Endodermal cell (in vitro differentiated cells): ENCODE measurements around the gene CLCN4. TPM values are rescaled to one million over a fixed set of nuclear protein-coding genes. Genes with fewer than 3 reads are reported as not detected.

Experiments
- DNase-seq: peaks from one replicate; pipeline ENCODE4 v3.0.0-alpha.2; 2017
- H3K27ac ChIP-seq: 2 replicates; pipeline ENCODE4 v1.5.1; 2013; ENCODE audit warnings: mild to moderate bottlenecking, low read depth, low read length, moderate library complexity
- H3K27me3 ChIP-seq: 2 replicates; pipeline ENCODE4 v1.6.1; 2013; ENCODE audit warnings: mild to moderate bottlenecking, low read length, moderate library complexity; ENCODE audit not compliant: insufficient read depth, control insufficient read depth, poor library complexity, severe bottlenecking
- H3K36me3 ChIP-seq: 2 replicates; pipeline ENCODE4 v1.7.0; 2013; ENCODE audit warnings: mild to moderate bottlenecking, low read length, moderate library complexity; ENCODE audit not compliant: control insufficient read depth, insufficient read depth
- H3K4me1 ChIP-seq: one replicate; pipeline ENCODE4 v1.7.0; 2013; ENCODE audit warnings: low read length; ENCODE audit not compliant: control insufficient read depth, insufficient read depth
- H3K4me3 ChIP-seq: 2 replicates; pipeline ENCODE4 v1.5.1; 2013; ENCODE audit warnings: mild to moderate bottlenecking, low read length, moderate library complexity
- H3K9ac ChIP-seq: 2 replicates; pipeline ENCODE4 v1.6.1; 2013; ENCODE audit warnings: mild to moderate bottlenecking, low read length, moderate library complexity; ENCODE audit not compliant: poor library complexity, severe bottlenecking; ENCODE audit errors: extremely low read depth
- H3K9me3 ChIP-seq: 2 replicates; pipeline ENCODE4 v1.6.1; 2013; ENCODE audit warnings: mild to moderate bottlenecking, low read length, moderate library complexity; ENCODE audit not compliant: control insufficient read depth
- H3K27ac Mint-ChIP-seq: 2 replicates; pipeline ENCODE4 v1.8.0; 2020; ENCODE audit warnings: mixed read lengths
- H3K27me3 Mint-ChIP-seq: 2 replicates; pipeline ENCODE4 v1.8.0; 2021; ENCODE audit warnings: mild to moderate bottlenecking, mixed read lengths; ENCODE audit not compliant: insufficient read depth
- H3K36me3 Mint-ChIP-seq: 2 replicates; pipeline ENCODE4 v1.8.0; 2020; ENCODE audit warnings: low read depth, mixed read lengths
- H3K4me1 Mint-ChIP-seq: 2 replicates; pipeline ENCODE4 v1.8.0; 2020; ENCODE audit warnings: mixed read lengths
- H3K4me3 Mint-ChIP-seq: 2 replicates; pipeline ENCODE4 v1.8.0; 2020; ENCODE audit warnings: mild to moderate bottlenecking, moderate library complexity, mixed read lengths
- H3K9me3 Mint-ChIP-seq: 2 replicates; pipeline ENCODE4 v1.8.0; 2020; ENCODE audit warnings: mild to moderate bottlenecking, mixed read lengths
- CTCF ChIP-seq: fragments of 200-600 bp; sonication (generic); conservative IDR thresholded peaks from 2 replicates; pipeline ENCODE4 v1.5.0; 2021; ENCODE audit warnings: antibody characterized with exemption, mild to moderate bottlenecking
- WGBS, 2 experiments: methylation state at CpG; one replicate each; pipeline versions ENCODE4 v1.1.5 to v1.1.7; 2013; ENCODE audit warnings: missing lambda C conversion rate in 2 of 2, mixed read lengths in 1 of 2; ENCODE audit not compliant: insufficient coverage in 1 of 2, insufficient read length in 1 of 2; 5-methylcytosine and 5-hydroxymethylcytosine counted together
- total RNA-seq, 2 donors: library from RNA; stranded (reverse); fragmentation: NEBNext Ultra II Directional in 1 of 2; extraction: Animal tissue kit (Norgen Biotek cat#: 25700) in 1 of 2; gene quantifications; 2 replicates in 1 of 2; 3 replicates in 1 of 2; pipeline ENCODE4 v1.2.1, GENCODE V29; 2021

Gene CLCN4
- total RNA-seq, 2 donors from 2014 or later, result 3.7 to 4.4 TPM

- Histone ChIP-seq H3K27me3 (no peaks in the 10 kb centered on the region), H3K4me3 (no peak overlapping the region), H3K27ac (no peak overlapping the region), H3K9me3 (no peaks in the 10 kb centered on the region), H3K4me1 (no peaks in the 10 kb centered on the region), H3K36me3 (no peaks in the 10 kb centered on the region), H3K9ac (no peak overlapping the region)
- H3K4me1 Mint-ChIP-seq, result no peaks in the 10 kb centered on the region
- H3K27me3 Mint-ChIP-seq, result no peaks in the 10 kb centered on the region
- TF ChIP-seq CTCF, result no peak
- WGBS, 2 experiments, result 87 to 96% methylated on average over 4 to 5 of the region's 7 CpGs
- no peak overlapping the region for H3K27ac Mint-ChIP-seq
- no peak for DNase-seq
- peaks cover 75% of the 10 kb centered on the region for H3K9me3 Mint-ChIP-seq
- peaks cover 4% of the 10 kb centered on the region for H3K36me3 Mint-ChIP-seq
- no peak overlapping the region for H3K4me3 Mint-ChIP-seq
These were observed 80.5 kb downstream of the CLCN4 start for GRCh38 chrX:10237241-10237640.

GRCh38 chrX:10239611-10240064, 82.9 kb downstream of the CLCN4 start:
- Histone ChIP-seq H3K4me3 (no peak overlapping the region), H3K27ac (no peak overlapping the region), H3K36me3 (no peaks in the 10 kb centered on the region), H3K4me1 (no peaks in the 10 kb centered on the region), H3K9me3 (no peaks in the 10 kb centered on the region), H3K27me3 (no peaks in the 10 kb centered on the region), H3K9ac (no peak overlapping the region)
- no peak overlapping the region for H3K4me3 Mint-ChIP-seq
- H3K4me1 Mint-ChIP-seq, result no peaks in the 10 kb centered on the region
- 90 to 94% methylated on average over 4 to 11 of the region's 11 CpGs for WGBS, 2 experiments
- no peak for TF ChIP-seq CTCF
- peaks cover 74% of the 10 kb centered on the region for H3K9me3 Mint-ChIP-seq
- DNase-seq, result no peak
- no peak overlapping the region for H3K27ac Mint-ChIP-seq
- no peaks in the 10 kb centered on the region for H3K27me3 Mint-ChIP-seq
- H3K36me3 Mint-ChIP-seq, result peaks cover 1% of the 10 kb centered on the region

GRCh38 chrX:10240918-10241317, 84.1 kb downstream of the CLCN4 start:
- no peak for TF ChIP-seq CTCF
- H3K36me3 ChIP-seq, result no peaks in the 10 kb centered on the region
- H3K27ac Mint-ChIP-seq, result no peak overlapping the region

More at GRCh38 chrX:10240918-10241317, 84.1 kb downstream of the CLCN4 start:
- 87 to 100% methylated on average over 2 to 4 of the region's 4 CpGs for WGBS, 2 experiments
- Histone ChIP-seq H3K27me3 (no peaks in the 10 kb centered on the region), H3K27ac (no peak overlapping the region), H3K9me3 (no peaks in the 10 kb centered on the region), H3K4me1 (no peaks in the 10 kb centered on the region), H3K4me3 (no peak overlapping the region), H3K9ac (no peak overlapping the region)
- Mint-ChIP-seq H3K4me1 (no peaks in the 10 kb centered on the region), H3K9me3 (peaks cover 67% of the 10 kb centered on the region), H3K4me3 (no peak overlapping the region), H3K36me3 (no peaks in the 10 kb centered on the region), H3K27me3 (no peaks in the 10 kb centered on the region)
- no peak for DNase-seq
